HG02852 (cell line): ENCODE results near the gene DDAH1.

Experiments
- ATAC-seq: cut with Tn5 transposase; IDR thresholded peaks from one replicate; pipeline ENCODE4 v1.9.1; 2021; ENCODE audit warnings: mild to moderate bottlenecking, moderate library complexity; ENCODE audit not compliant: unreplicated experiment

The DDAH1 gene

GRCh38 chr1:85279458-85280080, 185.4 kb downstream of the DDAH1 start:
- ATAC-seq: no peak

- peak; percentile 30 for ATAC-seq
Observed at GRCh38 chr1:85278853-85279314, 186.1 kb downstream of the DDAH1 start.

GRCh38 chr1:85277802-85278201, 187.2 kb downstream of the DDAH1 start:
- ATAC-seq: no peak

GRCh38 chr1:85276978-85277639, 187.8 kb downstream of the DDAH1 start:
- no peak for ATAC-seq

- ATAC-seq: peak; percentile 93
Observed at GRCh38 chr1:85276215-85276977, 188.6 kb downstream of the DDAH1 start, which contains the start of gene BCL10. TSS of gene BCL10 (minus strand) at chr1:85276632. CDS start at chr1:85276352, 280 bp downstream.

- peak; percentile 19 for ATAC-seq
Observed at GRCh38 chr1:85275701-85276214, 189.2 kb downstream of the DDAH1 start.

GRCh38 chr1:85274969-85275453, 189.9 kb downstream of the DDAH1 start:
- ATAC-seq: no peak

GRCh38 chr1:85273397-85273796, 191.6 kb downstream of the DDAH1 start:
- ATAC-seq: no peak

- ATAC-seq: no peak
Observed at GRCh38 chr1:85268801-85269585, 196.0 kb downstream of the DDAH1 start.
